Type B pancreatic cell (in vitro differentiated cells): ENCODE measurements around the gene AQP12B. TPM values are rescaled to one million over a fixed set of nuclear protein-coding genes. Genes with fewer than 3 reads are reported as not detected.

Experiments
- DNase-seq: peaks from one replicate; pipeline ENCODE4 v3.0.0; 2021; ENCODE audit warnings: mixed read lengths; ENCODE audit not compliant: unreplicated experiment; ENCODE audit errors: extremely low spot score
- H3K27ac Mint-ChIP-seq: 2 replicates; pipeline ENCODE4 v1.8.0; 2021; ENCODE audit warnings: mild to moderate bottlenecking, mixed read lengths
- H3K27me3 Mint-ChIP-seq: 2 replicates; pipeline ENCODE4 v1.8.0; 2021; ENCODE audit warnings: mixed read lengths
- H3K36me3 Mint-ChIP-seq: 2 replicates; pipeline ENCODE4 v1.8.0; 2021; ENCODE audit warnings: mixed read lengths
- H3K4me1 Mint-ChIP-seq: one replicate; pipeline ENCODE4 v1.8.0; 2021; ENCODE audit warnings: mixed read lengths; ENCODE audit not compliant: unreplicated experiment
- H3K4me3 Mint-ChIP-seq: 2 replicates; pipeline ENCODE4 v1.8.0; 2021; ENCODE audit warnings: mild to moderate bottlenecking, mixed read lengths
- H3K9me3 Mint-ChIP-seq: 2 replicates; pipeline ENCODE4 v1.8.0; 2021; ENCODE audit warnings: mixed read lengths
- CTCF ChIP-seq: fragments of 200-600 bp; sonication (generic); conservative IDR thresholded peaks from 2 replicates; pipeline ENCODE4 v1.5.0; 2021; ENCODE audit warnings: antibody characterized with exemption, mild to moderate bottlenecking
- total RNA-seq: library from RNA; stranded (reverse); gene quantifications from 2 replicates; pipeline ENCODE4 v1.2.1, GENCODE V29; 2021; ENCODE audit warnings: low replicate concordance

The AQP12B gene
- total RNA-seq, 1 donor from 2014 or later = 0.43 TPM

- Mint-ChIP-seq H3K9me3 (no peaks in the 10 kb centered on the region), H3K27me3 (no peaks in the 10 kb centered on the region), H3K27ac (no peak overlapping the region), H3K4me1 (no peaks in the 10 kb centered on the region), H3K36me3 (no peaks in the 10 kb centered on the region), H3K4me3 (no peak overlapping the region)
- no peak for DNase-seq
- TF ChIP-seq CTCF = no peak
Measured at GRCh38 chr2:240714747-240715725, 32.4 kb upstream of the AQP12B start.

DNA sequence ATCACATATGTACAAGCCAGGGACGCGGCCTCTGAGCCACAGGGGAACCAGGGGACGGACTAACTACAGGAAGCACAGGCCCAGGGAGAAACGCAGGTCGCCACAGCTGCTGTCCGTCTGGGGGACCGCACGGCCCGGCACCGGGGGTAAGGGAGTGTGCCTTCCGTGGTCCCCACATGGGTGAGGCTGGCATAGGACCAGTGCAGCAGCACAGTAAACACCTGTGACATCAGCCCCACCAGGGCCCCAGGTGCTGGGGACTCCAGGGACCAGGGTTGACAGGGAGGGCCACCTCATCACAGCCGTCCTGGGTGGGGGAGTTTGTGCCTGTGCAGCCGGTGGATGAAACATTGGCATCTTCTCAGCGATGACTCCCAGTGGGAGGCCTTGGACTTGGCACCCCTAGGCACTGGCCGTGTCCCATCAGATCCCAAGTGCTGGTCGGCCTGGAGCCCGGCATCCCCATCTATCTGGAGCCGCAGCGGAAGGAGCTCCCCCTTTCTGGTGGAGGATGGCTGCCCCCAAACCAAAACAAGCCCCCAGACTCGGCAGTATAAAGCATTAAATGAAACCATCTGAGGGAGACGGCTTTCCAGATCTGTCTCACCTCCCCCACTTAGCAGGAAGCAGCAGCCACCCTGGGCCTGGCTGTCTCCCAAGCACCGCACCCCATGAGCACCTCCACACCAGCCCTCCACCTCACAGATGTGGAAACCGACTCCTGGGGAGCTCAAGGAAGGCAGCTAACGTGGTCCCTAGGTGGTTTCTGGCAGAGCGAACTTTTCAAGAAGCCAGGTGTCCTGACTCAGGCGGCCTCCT, 31.5 kb upstream of the AQP12B start:
- Mint-ChIP-seq H3K36me3 (no peaks in the 10 kb centered on the region), H3K4me1 (no peaks in the 10 kb centered on the region), H3K27me3 (no peaks in the 10 kb centered on the region), H3K4me3 (no peak overlapping the region), H3K27ac (no peak overlapping the region), H3K9me3 (no peaks in the 10 kb centered on the region)
- DNase-seq = no peak
- no peak for TF ChIP-seq CTCF

DNA sequence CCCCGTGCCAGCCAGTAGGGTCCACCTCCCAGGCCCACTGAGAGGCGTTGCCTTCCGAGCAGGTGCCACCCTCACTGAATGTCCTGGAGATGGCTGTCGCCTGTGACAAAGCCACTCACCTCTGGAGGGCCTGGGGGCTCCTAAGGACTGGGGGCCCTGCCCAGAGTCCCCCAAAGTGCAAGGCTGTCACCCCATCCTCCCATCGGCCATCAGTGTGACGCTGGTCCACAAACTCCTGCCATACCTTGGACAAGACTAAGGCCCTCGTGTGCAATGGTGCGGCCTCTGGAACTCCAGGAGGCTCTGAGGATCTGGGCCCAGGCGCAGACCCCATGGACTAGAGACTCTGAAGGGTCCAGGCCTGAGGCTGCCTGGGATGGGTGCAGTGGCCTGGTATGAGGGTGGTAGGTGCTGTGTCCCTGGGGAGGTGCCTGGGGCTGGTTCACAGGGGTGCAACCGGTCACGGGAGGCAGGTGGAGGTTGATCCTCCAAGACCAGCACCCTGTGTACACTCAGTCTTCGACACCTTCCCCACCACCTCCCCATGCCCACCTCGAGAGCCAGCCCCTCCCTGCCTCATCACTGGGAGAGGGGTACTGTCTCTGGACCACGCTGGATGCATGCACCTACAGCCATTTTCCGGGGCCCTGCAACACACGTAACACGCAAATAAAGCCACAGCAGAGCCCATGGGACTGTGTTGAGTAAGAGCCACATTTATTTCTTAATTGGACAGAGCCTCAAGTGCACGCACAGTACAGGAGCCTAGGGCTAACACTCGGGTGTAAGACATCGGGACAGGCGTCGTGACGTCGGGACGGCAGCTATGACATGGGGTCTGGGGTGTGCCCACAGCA, 30.6 kb upstream of the AQP12B start:
- Mint-ChIP-seq H3K4me1 (no peaks in the 10 kb centered on the region), H3K9me3 (no peaks in the 10 kb centered on the region), H3K36me3 (no peaks in the 10 kb centered on the region), H3K27me3 (peaks cover 2% of the 10 kb centered on the region), H3K4me3 (no peak overlapping the region), H3K27ac (no peak overlapping the region)
- no peak for DNase-seq
- no peak for TF ChIP-seq CTCF

DNA sequence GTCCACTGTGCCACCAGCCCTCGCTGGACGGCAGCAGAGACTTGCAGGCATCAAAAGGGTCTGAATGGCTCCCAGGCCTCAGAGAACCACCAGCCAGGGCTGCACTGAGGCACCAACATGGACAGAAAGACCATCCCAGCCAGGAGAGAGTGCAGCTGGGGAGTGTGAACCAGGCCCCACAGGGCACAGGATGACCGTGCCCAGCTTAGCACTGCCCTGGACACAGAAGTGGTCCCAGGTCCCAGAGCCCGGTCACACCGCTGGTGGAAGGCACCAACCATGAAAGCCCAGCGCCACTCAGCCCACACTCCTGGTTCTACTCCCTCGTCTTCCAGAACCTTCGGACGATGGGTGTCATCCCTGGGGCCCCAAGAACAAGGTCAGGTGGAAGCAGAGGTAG, 29.4 kb upstream of the AQP12B start:
- H3K9me3 Mint-ChIP-seq = no peaks in the 10 kb centered on the region
- DNase-seq = no peak
- TF ChIP-seq CTCF = no peak
- H3K27ac Mint-ChIP-seq = no peak overlapping the region
- H3K36me3 Mint-ChIP-seq = no peaks in the 10 kb centered on the region
- no peak overlapping the region for H3K4me3 Mint-ChIP-seq
- no peaks in the 10 kb centered on the region for H3K4me1 Mint-ChIP-seq
- peaks cover 10% of the 10 kb centered on the region for H3K27me3 Mint-ChIP-seq

GRCh38 chr2:240711701-240712100, 29.0 kb upstream of the AQP12B start:
- no peaks in the 10 kb centered on the region for H3K36me3 Mint-ChIP-seq
- no peaks in the 10 kb centered on the region for H3K4me1 Mint-ChIP-seq
- peaks cover 10% of the 10 kb centered on the region for H3K27me3 Mint-ChIP-seq
- no peak for DNase-seq
- no peaks in the 10 kb centered on the region for H3K9me3 Mint-ChIP-seq
- no peak overlapping the region for H3K4me3 Mint-ChIP-seq
- no peak for TF ChIP-seq CTCF
- no peak overlapping the region for H3K27ac Mint-ChIP-seq
